ENCODE data around the gene PLXNB2. TPM values are rescaled to one million over a fixed set of nuclear protein-coding genes. Genes with fewer than 3 reads are reported as not detected.
"Not testable (repeated sequence)": the region's sequence is repeated elsewhere in the genome, so short reads cannot be mapped to it uniquely, and the experiment has no call there.

Gene PLXNB2
- total and polyA plus RNA-seq, 3 donors from 2014 or later = 98.0 to 243 (median 219) TPM

DNA sequence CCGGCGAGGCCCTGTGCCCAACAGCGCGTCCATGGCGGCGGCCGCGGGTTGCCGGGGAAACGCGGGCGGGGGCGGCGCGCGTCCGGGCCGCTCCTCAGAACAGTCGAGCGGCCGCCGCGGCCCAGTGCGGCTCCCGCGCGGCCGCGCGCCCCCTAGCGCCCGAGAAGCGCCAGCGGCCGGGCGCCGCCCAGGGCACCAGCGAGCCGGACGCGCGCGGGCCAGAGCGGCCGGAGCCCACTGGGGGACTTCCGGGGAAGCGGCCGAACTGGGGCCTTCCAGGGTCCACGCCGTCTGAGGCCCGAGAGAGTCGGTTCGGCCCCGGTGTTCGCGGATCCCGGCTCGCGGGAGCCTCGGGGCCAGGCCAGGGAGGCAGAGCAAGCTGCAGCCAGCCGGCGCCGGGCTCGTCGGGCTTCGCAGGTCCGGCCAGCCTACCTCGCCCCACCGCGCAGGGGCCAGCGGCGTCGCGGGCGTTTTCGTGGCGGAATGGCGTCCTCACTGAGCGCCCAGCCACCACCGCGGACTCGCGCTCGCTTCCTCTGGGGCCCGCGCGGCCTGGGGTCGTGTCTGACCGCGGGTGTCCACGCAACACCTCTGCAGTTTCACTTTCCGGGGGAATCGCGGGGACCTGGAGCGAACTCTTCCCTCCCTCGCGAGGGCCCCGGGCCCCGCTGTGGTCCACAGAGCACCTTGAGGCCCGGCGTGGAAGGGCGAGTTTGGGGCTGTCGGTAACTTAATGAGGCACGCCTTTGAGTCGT lies 19.7 kb upstream of the PLXNB2 start, which contains the start of gene DENND6B:
TSS of gene DENND6B (minus strand) at position 57 of the 755 bp plus-strand sequence. CDS start at position 33, 24 bp downstream.
- TF ChIP-seq, protein P1, sequence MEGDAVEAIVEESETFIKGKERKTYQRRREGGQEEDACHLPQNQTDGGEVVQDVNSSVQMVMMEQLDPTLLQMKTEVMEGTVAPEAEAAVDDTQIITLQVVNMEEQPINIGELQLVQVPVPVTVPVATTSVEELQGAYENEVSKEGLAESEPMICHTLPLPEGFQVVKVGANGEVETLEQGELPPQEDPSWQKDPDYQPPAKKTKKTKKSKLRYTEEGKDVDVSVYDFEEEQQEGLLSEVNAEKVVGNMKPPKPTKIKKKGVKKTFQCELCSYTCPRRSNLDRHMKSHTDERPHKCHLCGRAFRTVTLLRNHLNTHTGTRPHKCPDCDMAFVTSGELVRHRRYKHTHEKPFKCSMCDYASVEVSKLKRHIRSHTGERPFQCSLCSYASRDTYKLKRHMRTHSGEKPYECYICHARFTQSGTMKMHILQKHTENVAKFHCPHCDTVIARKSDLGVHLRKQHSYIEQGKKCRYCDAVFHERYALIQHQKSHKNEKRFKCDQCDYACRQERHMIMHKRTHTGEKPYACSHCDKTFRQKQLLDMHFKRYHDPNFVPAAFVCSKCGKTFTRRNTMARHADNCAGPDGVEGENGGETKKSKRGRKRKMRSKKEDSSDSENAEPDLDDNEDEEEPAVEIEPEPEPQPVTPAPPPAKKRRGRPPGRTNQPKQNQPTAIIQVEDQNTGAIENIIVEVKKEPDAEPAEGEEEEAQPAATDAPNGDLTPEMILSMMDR (IDR thresholded peaks at IDR 0.05) = peak in 2 of 3 experiments; percentile 59 to 98
- TF ChIP-seq POLR2A (IDR thresholded peaks at IDR 0.05) = no peak
- H3K9me3 ChIP-seq = no peaks in the 10 kb centered on the region
- peak; percentile 88 for DNase-seq
- peak within 1 kb of the TSS; percentile 83 to 90 for H3K27ac ChIP-seq
- H3K27me3 ChIP-seq = no peaks in the 10 kb centered on the region
- peaks cover 2% of the 10 kb centered on the region for H3K4me1 ChIP-seq
- intact Hi-C loops (cut with DNase I; ENCODE audit: low total_unique reads) = no loop called here
- peak within 1 kb of the TSS; percentile 57 to 80 for H3K4me3 ChIP-seq
- H3K36me3 ChIP-seq (ENCODE audit: low read depth, missing control alignments) = no peaks in the 10 kb centered on the region
- WGBS, 2 donors = 2% methylated on average over 60 of the region's 105 CpGs; no CpG with 5 or more reads in 1 of the 2 donors

DNA sequence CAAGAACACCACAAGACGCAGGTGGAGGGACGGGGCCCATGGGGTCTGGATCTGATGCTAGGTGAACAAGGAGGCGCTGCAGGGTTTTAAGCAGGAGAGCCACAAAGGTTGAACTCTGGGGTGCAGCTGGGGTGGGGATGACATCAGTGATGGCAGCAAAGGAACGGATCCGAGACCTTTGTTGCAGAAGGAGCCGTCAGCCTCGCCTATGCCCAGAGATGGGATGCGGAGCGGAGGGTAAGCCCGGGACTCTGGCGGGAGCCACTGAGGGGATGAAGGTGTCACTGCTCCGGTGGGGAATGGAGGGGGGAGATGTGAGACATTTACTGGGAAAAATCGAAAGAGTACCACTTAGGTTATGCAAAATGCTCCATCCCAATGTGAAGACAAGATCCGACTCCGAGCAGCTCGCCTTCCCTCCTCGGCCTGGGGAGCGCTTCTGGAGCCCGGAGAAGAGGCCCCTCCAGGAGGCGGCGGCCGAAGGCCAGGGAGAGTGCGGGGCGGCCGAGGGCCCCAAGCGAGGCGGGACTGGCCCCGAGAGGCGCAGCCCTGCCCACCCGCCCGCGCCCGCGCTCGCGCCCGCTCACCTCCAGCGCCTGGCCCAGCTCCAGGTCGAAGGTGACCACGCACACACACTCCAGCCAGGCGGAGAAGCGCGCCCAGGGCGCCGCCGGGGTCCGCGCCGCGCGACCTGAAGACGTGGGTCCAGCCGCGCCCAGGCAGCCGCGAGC lies 18.9 kb upstream of the PLXNB2 start:
- TF ChIP-seq POLR2A (IDR thresholded peaks at IDR 0.05) = no peak
- TF ChIP-seq, protein P1 (IDR thresholded peaks at IDR 0.05) = no peak
- H3K4me3 ChIP-seq = peak overlapping the region; percentile 57 to 80
- no peaks in the 10 kb centered on the region for H3K36me3 ChIP-seq (ENCODE audit: low read depth, missing control alignments)
- H3K27ac ChIP-seq = peak overlapping the region in 1 of 2 donors; percentile 90
- intact Hi-C loops (cut with DNase I; ENCODE audit: low total_unique reads) = no loop called here
- no peak for DNase-seq
- WGBS, 2 donors = 15 to 18% methylated on average over 18 to 34 of the region's 56 CpGs
- peaks cover 2% of the 10 kb centered on the region for H3K4me1 ChIP-seq
- no peaks in the 10 kb centered on the region for H3K27me3 ChIP-seq
- H3K9me3 ChIP-seq = no peaks in the 10 kb centered on the region

GRCh38 chr22:50325444-50326224 lies 18.2 kb upstream of the PLXNB2 start:
- TF ChIP-seq, protein P1 (IDR thresholded peaks at IDR 0.05) = no peak
- no peak for TF ChIP-seq POLR2A (IDR thresholded peaks at IDR 0.05)
- H3K27ac ChIP-seq = no peak overlapping the region
- peak overlapping the region in 1 of 2 donors; percentile 57 for H3K4me3 ChIP-seq
- H3K36me3 ChIP-seq (ENCODE audit: low read depth, missing control alignments) = no peaks in the 10 kb centered on the region
- no peaks in the 10 kb centered on the region for H3K9me3 ChIP-seq
- intact Hi-C loops (cut with DNase I; ENCODE audit: low total_unique reads) = no loop called here
- WGBS, 2 donors = 69 to 81% methylated on average over 9 to 19 of the region's 19 CpGs
- H3K27me3 ChIP-seq = no peaks in the 10 kb centered on the region
- H3K4me1 ChIP-seq = peaks cover 2% of the 10 kb centered on the region
- no peak for DNase-seq

GRCh38 chr22:50323900-50324299 lies 16.5 kb upstream of the PLXNB2 start:
- Histone ChIP-seq H3K27me3 (no peaks in the 10 kb centered on the region), H3K27ac (no peak overlapping the region), H3K36me3 (ENCODE audit: low read depth, missing control alignments) (no peaks in the 10 kb centered on the region), H3K4me1 (peaks cover 2% of the 10 kb centered on the region), H3K9me3 (no peaks in the 10 kb centered on the region), H3K4me3 (no peak overlapping the region)
- WGBS, 2 donors = 88 to 97% methylated on average over 5 of the region's 5 CpGs
- TF ChIP-seq, protein P1 (IDR thresholded peaks at IDR 0.05) = no peak
- no peak for TF ChIP-seq POLR2A (IDR thresholded peaks at IDR 0.05)
- intact Hi-C loops (cut with DNase I; ENCODE audit: low total_unique reads) = no loop called here
- no peak for DNase-seq

DNA sequence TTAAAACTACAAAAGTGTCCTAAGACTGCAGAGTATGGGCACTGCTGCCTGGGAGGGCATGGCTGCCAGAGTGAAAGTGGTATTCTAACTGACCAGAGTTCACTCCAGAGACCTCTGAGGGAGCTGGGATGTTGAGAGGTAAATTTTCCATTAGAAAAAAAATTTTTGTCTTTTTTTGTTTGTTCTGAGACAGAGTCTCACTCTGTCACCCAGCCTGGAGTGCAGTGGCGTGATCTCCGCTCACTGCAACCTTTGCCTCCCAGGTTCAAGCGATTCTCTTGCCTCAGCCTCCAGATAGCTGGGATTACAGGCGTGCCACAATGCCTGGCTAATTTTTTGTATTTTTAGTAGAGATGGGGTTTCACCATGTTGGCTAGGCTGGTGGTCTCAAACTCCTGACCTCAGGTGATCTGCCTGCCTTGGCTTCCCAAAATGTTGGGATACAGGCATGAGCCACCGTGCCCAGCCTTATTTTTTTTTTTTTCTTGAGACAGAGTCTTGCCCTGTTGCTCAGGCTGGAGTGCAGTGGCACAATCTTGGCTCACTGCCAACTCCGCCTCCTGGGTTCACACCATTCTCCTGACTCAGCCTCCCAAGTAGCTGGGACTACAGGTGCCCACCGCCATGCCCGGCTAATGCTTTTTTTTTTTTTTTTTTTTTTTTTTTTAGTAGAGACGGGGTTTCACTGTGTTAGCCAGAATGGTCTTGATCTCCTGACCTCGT lies 15.1 kb upstream of the PLXNB2 start:
- intact Hi-C loops (cut with DNase I; ENCODE audit: low total_unique reads) = not testable (repeated sequence)

More for the DNA sequence above, 15.1 kb upstream of the PLXNB2 start:
- H3K4me3 ChIP-seq; H3K27me3 ChIP-seq; H3K36me3 ChIP-seq (ENCODE audit: low read depth, missing control alignments); H3K4me1 ChIP-seq; DNase-seq; H3K27ac ChIP-seq; H3K9me3 ChIP-seq: not testable (repeated sequence)
- WGBS, 2 donors = 88 to 93% methylated on average over 10 of the region's 10 CpGs
